ENCODE results near the gene FAHD2A. TPM values are rescaled to one million over a fixed set of nuclear protein-coding genes. Genes with fewer than 3 reads are reported as not detected.
A peak's percentile ranks its signal among the peaks of the same experiment; 100 is the strongest.
"Not testable (repeated sequence)": the region's sequence is repeated elsewhere in the genome, so short reads cannot be mapped to it uniquely, and the experiment has no call there.

FAHD2A gene
- 14.1 TPM for total RNA-seq

GRCh38 chr2:95402370-95403203 is at the start of gene FAHD2A:
Gene FAHD2A (plus strand): TSS chr2:95402708. CDS start chr2:95405559, 2,851 bp downstream.
- DNase-seq = peak; percentile 76

GRCh38 chr2:95353055-95353575 is 49.4 kb upstream of the FAHD2A start:
- no peak for DNase-seq

- no peak for DNase-seq
Measured at GRCh38 chr2:95353613-95354468, 48.7 kb upstream of the FAHD2A start.

- no peak for DNase-seq
Measured at GRCh38 chr2:95354469-95354901, 48.0 kb upstream of the FAHD2A start.

- no peak for DNase-seq
Measured at GRCh38 chr2:95354925-95355324, 47.6 kb upstream of the FAHD2A start.

GRCh38 chr2:95355486-95355885 is 47.0 kb upstream of the FAHD2A start:
- DNase-seq = not testable (repeated sequence)

GRCh38 chr2:95356821-95357700 is 45.4 kb upstream of the FAHD2A start:
- DNase-seq = no peak

GRCh38 chr2:95357717-95358280 is 44.7 kb upstream of the FAHD2A start:
- no peak for DNase-seq

GRCh38 chr2:95359031-95359430 is 43.5 kb upstream of the FAHD2A start:
- no peak for DNase-seq

GRCh38 chr2:95359501-95359930 is 43.0 kb upstream of the FAHD2A start:
- no peak for DNase-seq

- no peak for DNase-seq
Measured at GRCh38 chr2:95361216-95361980, 41.1 kb upstream of the FAHD2A start.

GRCh38 chr2:95362486-95362885 is 40.0 kb upstream of the FAHD2A start:
- DNase-seq = no peak

- DNase-seq = no peak
Measured at GRCh38 chr2:95366514-95366913, 36.0 kb upstream of the FAHD2A start.

GRCh38 chr2:95372216-95372829 is 30.2 kb upstream of the FAHD2A start:
- DNase-seq = no peak

- no peak for DNase-seq
Measured at GRCh38 chr2:95372845-95373244, 29.7 kb upstream of the FAHD2A start.

GRCh38 chr2:95374029-95374428 is 28.5 kb upstream of the FAHD2A start:
- DNase-seq = no peak

- DNase-seq = no peak
Measured at GRCh38 chr2:95374451-95374920, 28.0 kb upstream of the FAHD2A start.

- DNase-seq = no peak
Measured at GRCh38 chr2:95374921-95375471, 27.5 kb upstream of the FAHD2A start.

GRCh38 chr2:95375532-95376150 is 26.9 kb upstream of the FAHD2A start:
- DNase-seq = no peak
